GM18508 (cell line): Measurements from ENCODE around the gene CD22.
"Not testable (repeated sequence)": the region's sequence is repeated elsewhere in the genome, so short reads cannot be mapped to it uniquely, and the experiment has no call there.

Experiments used
- ATAC-seq: cut with Tn5 transposase; IDR thresholded peaks from one replicate; pipeline ENCODE4 v1.9.1; 2021; ENCODE audit warnings: moderate number of reproducible peaks; ENCODE audit not compliant: insufficient read depth, unreplicated experiment

The CD22 gene

GRCh38 chr19:35352448-35353304, 23.7 kb downstream of the CD22 start:
- no peak for ATAC-seq

GRCh38 chr19:35353635-35354034, 24.6 kb downstream of the CD22 start:
- no peak for ATAC-seq

DNA sequence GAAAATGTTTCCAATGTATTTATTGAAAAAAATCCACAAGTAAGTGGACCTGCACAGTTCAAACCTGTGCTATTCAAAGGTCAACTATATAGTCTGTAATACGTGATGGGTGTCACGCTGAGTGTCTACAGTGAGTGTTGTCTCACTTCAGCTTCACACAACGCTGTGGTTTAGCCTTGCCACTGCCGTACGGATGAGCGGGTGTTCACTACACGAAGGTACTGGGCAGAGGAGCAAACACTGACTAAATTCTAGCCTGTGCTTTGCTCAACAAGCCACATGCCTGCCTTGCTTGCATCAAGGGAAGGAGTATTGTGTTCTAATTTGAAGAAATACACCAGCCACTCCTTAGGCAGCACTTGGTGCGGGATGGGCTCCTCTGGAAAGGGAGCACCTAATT, 25.9 kb downstream of the CD22 start:
- ATAC-seq, result no peak

- no peak for ATAC-seq
These were observed 26.9 kb downstream of the CD22 start for GRCh38 chr19:35355791-35356460.

DNA sequence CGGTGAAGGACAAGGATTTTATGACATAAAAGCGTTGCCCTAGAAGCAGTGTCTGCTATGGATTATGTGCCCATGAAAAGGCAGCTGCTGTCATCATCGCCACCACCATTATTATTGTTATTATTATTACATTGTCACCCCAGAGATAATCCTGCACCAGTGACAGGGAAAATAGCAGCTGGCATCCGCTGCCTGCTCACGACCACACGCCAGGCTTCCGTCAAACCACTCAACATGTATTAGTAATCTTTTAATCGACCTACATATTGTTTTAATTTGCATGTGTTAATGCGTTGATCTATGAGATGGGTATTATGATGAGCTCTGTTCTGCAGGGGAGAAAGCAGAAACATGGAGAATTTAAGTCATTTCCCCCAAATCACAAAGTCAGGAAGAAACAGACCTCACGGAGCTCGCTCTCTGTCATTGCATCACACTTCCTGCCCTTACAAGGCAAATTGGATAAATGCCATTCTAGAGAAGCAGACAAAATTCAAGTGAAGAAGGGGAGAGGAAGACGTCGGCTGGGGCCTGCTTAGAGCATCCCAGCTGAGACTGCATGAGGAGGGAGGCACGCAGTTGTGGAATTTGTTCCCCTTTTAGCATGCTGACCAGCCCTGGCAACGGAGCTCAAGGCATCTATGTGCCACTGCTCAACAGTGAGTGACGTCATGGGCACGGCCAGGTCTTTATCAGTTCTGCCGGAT, 29.0 kb downstream of the CD22 start, which contains the start of gene FFAR3:
Gene FFAR3 (plus strand): TSS at position 594 of the 707 bp plus-strand sequence. CDS start 431 bp downstream, outside the sequence.
- no peak for ATAC-seq

GRCh38 chr19:35358834-35359233, 29.8 kb downstream of the CD22 start:
- ATAC-seq, result not testable (repeated sequence)

DNA sequence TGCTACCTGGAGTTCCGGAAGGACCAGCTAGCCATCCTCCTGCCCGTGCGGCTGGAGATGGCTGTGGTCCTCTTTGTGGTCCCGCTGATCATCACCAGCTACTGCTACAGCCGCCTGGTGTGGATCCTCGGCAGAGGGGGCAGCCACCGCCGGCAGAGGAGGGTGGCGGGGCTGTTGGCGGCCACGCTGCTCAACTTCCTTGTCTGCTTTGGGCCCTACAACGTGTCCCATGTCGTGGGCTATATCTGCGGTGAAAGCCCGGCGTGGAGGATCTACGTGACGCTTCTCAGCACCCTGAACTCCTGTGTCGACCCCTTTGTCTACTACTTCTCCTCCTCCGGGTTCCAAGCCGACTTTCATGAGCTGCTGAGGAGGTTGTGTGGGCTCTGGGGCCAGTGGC, 30.4 kb downstream of the CD22 start:
- not testable (repeated sequence) for ATAC-seq

DNA sequence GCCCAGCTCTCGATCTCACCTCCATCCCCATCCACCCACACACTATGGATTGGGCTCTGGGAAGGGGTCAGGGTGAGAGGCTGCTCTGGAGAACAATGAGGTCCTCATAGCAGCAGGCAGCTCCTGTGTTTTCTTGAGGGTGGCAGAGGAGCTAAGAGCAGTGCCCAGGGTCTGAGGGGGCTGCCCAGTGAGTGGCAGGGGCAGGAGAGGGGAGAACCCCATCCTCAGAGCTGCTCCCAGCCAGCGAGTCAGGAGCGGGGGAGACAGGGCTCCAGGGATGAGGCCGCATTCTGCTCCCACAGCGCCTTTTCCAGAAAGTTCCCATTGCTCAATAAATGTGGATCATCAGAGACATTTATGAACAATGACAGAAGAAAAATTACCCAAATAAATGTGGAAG, 31.1 kb downstream of the CD22 start:
- ATAC-seq, result not testable (repeated sequence)

DNA sequence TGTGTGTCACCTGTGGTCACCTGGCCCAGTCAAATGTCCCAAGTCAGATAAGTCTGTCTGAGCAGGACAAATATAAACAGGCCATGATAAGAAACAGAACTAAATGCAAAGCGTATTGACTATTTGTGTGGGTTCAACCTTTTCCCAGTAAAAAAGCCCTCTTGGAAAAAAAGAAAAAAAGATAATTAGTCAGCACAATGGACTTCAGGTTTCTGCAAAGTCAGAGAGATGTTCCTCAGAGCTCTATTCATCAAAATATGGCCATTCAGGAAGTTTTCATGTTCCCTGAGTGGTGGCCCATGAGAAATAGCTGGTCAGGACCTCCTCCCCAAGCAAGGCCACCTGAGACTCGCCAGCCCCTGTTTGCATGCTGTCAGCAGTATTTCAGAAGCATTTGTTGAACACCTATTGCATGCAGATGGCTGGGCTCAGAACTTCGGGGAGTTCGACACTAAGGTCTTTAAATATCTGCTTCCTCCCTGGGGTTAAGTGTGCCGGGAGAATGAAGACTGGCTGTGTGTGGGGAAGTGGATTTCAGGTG, 32.0 kb downstream of the CD22 start:
- no peak for ATAC-seq

GRCh38 chr19:35362261-35363000, 33.4 kb downstream of the CD22 start:
- no peak for ATAC-seq

DNA sequence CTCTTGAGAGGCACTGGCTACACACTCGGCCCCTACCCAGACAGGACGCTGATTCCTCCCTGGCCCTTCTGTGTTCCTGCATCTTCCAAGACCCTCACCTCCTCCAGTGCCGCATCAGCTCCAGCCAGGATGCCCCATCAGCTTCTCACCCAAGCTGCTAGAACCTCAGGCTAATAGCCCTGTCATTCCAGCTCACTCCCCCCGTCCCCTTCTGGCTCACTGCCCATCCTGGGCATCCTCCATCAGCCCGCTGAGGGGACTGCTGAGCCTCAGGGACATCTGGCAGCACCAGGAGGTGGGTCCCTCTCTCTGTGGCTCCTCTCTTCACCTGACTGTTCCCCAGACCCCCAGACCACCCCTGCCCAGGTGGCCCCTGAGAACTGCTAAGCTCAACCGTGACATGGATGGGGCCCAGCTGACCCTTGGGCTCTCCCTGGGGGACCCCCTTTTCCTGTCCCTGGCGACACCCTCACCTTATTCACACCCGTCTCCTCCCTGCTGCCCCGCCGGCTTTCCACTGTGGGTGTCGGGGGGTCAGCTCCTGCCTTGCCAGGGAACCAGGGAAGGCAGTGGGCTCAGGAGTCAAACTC, 34.1 kb downstream of the CD22 start:
- no peak for ATAC-seq

DNA sequence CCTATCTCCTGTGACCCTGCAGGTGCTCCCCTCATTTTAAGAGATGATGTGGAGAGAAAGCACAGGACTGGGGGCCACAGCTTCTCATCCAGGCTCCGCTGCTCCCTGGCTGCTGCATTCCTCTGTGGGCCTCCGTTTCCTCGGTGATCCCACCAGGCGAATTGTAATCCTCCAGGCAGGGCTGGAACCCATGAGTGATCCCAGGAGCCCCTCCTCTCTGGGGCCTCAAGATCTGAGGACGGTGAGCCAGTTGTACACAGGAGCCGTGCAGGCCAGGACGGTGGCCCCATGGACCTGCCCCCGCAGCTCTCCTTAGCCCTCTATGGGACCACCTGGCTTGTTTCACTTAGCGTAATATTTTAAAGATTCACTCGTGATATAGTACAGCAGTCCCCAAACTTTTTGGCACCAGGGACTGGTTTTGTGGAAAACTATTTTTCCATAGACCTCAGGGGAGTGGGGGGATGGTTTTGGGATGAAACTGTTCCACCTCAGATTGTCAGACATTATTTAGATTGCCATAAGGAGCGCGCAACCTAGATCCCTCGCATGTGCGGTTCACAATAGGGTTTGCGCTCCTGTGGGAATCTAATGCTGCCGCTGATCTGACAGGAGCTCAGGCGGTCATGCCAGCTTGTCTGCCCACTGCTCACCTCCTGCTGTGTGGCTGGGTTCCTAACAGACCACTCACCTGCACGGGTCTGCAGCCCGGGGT, 34.9 kb downstream of the CD22 start:
- no peak for ATAC-seq

- ATAC-seq, result no peak
These were observed 36.3 kb downstream of the CD22 start for GRCh38 chr19:35365303-35365702.

DNA sequence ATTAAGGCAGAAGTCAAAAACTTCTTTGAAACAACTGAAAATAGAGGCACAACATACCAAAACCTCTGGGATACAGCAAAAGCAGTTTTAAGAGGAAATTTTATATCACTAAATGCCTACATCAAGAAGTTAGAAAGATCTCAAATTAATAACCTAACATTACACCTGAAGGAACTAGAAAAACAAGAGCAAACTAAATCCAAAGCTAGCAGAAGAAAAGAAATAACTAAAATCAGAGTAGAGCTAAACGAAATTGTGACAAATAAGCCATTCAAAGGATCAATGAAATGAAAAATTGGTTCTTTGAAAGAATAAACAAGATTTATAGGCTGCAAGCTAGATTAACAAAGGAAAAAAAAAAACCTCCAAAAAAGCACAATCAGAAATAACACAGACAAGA, 39.4 kb downstream of the CD22 start:
- ATAC-seq, result no peak

DNA sequence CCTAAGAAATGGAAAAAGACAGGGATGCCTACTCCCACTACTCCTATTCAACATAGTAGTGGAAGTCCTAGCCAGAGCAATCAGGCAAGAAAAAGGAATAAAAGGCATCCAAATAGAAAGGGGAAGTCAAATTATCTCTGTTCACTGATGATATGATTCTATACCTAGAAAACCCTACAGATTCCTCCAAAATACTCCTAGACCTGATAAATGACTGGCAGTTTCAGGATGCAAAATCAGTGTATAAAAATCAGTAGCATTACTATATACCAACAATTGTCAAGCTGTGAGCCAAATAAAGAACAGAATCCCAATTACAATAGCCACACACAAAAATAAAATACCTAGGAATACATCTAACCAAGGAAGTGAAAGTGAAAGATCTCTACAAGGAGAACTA, 40.5 kb downstream of the CD22 start:
- ATAC-seq, result no peak

GRCh38 chr19:35370722-35371121, 41.7 kb downstream of the CD22 start, which contains the start of gene GPR42:
Gene GPR42, plus strand, starts transcription at chr19:35371068. Its CDS starts 292 bp downstream, at chr19:35371360.
- ATAC-seq, result no peak

DNA sequence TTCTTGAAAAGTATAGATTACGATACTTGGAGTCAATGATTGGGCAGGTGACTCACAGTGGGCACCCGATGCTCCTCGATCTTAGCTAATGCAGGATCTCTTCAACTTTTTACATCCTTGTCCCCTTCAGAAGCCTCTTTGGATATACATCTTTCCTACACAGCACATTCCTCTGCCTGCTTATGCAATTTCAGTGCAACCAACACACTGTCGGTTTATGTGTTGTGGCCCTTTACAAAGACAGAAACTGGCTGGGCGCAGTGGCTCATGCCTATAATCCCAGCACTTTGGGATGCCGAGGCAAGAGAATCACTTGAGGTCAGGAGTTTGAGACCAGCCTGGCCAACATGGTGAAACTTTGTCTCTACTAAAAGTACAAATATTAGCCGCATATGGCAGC, 44.5 kb downstream of the CD22 start:
- ATAC-seq, result no peak

DNA sequence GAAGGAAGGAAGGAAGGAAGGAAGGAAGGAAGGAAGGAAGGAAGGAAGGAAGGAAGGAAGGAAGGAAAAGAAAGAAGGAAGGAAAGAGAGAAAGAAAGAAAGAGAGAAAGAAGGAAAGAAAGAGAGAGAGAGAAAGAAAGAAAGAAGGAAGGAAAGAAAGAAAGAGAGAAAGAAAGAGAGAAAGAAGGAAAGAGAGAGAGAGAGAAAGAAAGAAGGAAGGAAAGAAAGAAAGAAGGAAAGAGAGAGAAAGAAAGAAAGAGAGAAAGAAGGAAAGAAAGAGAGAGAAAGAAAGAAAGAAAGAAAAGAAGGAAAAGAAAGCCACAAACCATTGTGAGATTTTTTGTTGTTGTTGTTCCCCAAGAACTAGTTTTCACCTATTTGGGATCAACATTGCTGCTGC, 45.0 kb downstream of the CD22 start:
- not testable (repeated sequence) for ATAC-seq
